Renal cortical epithelial cell (primary cell): ENCODE data around the gene DIPK2A. TPM values are rescaled to one million over a fixed set of nuclear protein-coding genes. Genes with fewer than 3 reads are reported as not detected.

Experiments
- DNase-seq: peaks from one replicate; pipeline ENCODE4 v3.0.0-alpha.2; 2011; ENCODE audit warnings: low read depth
- total RNA-seq: library from RNA; depleted of rRNA; stranded (reverse); fragments of >200 nt; gene quantifications from 2 replicates; pipeline ENCODE4 v1.2.3, GENCODE V29; 2014

Gene DIPK2A
- total RNA-seq, 1 donor from 2014 or later, result 24.6 TPM

DNA sequence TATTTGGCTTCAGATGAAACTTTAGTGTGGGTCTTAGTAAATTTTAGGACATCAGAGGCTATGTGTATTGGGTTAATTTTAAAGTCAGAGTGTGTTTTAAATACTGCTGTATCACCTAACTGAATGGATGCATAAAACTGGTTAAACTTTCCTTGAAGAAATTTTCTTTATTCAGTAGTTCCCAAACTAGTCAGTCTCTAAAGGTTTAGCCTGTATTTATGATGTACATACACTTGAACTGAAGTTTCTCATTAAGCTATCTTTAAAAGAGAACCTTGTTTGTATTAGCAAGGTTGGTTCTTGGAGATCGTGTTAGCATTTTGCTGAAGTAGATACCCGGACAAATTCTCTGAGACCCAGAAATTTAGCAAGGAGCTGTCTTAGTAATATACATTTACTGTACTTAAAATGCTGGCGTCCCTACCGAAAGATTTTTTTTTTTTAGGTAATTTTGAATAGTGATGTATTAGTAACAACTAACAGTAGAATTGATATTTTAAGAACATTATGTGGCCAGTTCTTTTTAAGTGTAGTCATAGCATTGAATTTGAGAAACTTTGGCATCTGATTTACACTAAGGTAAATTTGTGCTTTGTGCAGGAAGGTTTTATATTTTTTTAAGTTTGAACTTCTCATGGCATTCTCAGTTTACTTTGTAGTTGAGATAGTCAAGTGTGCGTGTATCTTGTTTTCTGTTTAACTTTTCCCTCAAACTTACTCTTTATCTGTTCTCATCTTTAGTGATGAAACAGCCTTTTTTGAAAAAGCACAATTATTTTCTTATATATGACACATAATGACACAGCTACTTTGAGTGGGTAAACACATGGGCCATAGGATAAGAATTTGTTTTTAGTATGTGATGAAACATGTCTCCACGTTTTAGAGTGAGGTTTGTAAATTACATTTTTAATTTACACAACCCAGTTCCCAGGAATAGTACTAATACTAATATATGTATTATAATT is 2.9 kb downstream of the DIPK2A start:
- DNase-seq, result no peak

DNA sequence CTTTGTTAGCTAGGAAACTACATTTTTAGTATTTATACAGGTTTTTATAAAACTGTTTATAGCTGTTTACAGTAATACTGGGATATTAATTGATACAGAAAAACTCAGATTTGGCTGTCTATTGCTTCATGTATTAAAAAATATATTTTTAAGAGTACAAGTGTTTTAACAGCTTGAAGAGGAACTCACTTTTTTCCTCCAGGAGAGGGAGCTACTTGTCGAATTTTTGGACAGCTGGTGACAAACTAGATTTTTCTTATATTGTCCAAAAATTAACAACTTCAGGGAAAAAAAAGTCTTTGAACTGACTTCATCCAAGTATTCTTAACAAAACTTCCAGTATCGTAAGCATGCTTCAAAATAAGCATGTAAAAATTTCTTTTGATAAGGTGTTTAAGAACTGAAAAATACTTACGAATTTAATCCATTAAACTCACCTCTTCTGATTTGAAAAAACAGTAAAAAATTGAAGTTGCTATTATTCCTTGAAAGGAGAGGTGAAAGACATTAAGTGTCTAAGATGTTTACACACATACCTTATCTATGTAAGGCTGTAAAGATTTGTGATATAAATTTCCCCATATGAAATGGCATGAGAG is 4.0 kb downstream of the DIPK2A start:
- DNase-seq, result peak; percentile 54

GRCh38 chr3:143977341-143978262 is 6.0 kb downstream of the DIPK2A start:
- DNase-seq, result no peak

GRCh38 chr3:143978263-143978631 is 6.6 kb downstream of the DIPK2A start:
- no peak for DNase-seq

GRCh38 chr3:143979041-143979440 is 7.4 kb downstream of the DIPK2A start:
- DNase-seq, result no peak

DNA sequence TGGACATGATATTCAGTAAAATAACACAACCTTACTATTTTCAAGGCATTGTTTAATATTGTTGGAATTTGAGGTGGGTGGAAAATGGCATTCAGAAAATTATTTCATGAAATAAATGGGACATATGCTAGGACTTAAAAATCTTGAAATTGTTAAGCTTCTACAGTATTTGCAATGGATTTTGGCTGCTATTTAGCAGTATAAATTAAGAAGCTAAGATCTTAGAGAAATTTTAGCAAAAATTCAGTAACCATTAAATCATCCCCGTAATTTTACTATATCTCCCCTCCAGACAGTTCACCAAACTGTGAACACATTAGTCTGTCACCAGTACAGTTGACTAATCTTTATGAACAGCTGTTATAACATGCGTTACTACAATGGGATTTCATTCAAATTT is 8.2 kb downstream of the DIPK2A start:
- DNase-seq, result no peak

GRCh38 chr3:143988306-143988705 is 16.7 kb downstream of the DIPK2A start:
- no peak for DNase-seq

DNA sequence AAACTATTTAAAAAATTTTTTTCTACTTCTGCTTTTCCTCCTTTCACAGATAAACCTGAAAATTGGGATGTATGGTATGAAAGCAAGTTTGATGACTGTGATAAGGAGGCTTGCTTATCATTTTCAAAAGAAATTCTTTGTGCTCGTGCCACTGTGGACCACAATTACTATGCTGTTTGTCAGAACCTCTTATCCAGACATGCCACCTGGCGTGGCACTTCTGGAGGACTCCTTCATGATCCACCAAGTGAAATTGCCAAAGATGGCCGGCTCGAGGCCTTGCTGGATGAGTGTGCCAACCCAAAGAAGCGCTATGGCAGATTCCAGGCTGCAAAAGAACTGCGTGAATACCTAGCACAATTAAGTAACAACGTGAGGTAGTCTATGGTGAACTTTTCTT is 17.8 kb downstream of the DIPK2A start:
- no peak for DNase-seq

- no peak for DNase-seq
Observed at GRCh38 chr3:143991713-143992112, 20.1 kb downstream of the DIPK2A start.

DNA sequence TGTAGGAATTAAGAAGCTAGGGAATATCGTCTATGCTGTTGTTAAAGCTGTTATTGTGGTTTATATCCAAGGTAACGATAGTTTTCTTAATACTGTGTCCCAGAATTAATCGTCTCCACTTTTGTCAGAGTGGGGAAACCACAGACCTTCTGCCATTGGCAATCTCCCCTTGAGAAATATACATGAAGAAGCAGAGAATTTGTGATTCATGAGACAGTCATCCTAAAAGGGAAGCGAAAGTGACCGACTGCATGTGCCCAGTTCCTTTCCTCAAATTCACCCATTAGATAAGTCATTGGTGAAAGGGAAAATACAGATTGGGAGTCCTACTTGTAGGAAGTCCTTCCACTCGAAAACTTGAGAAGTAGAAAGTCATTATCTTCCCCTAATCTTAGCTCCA is 26.6 kb downstream of the DIPK2A start:
- peak; percentile 26 for DNase-seq

- no peak for DNase-seq
Observed at GRCh38 chr3:144003051-144003450, 31.4 kb downstream of the DIPK2A start.

GRCh38 chr3:144010371-144010770 is 38.7 kb downstream of the DIPK2A start:
- no peak for DNase-seq

GRCh38 chr3:144011251-144011799 is 39.7 kb downstream of the DIPK2A start:
- DNase-seq, result no peak

- DNase-seq, result no peak
Observed at GRCh38 chr3:144015133-144015532, 43.5 kb downstream of the DIPK2A start.

- peak; percentile 79 for DNase-seq
Observed at GRCh38 chr3:144018776-144019175, 47.2 kb downstream of the DIPK2A start.

Other genes with a start within 250 kb of the DIPK2A start
- 1.0 and 2.4 TPM in 2 replicates for gene SLC9A9, start 123.4 kb upstream of the DIPK2A start, total RNA-seq